Stomach (tissue), 9 donors: Measurements from ENCODE around the gene PLXDC1. TPM values are rescaled to one million over a fixed set of nuclear protein-coding genes. Genes with fewer than 3 reads are reported as not detected.
"Not testable (repeated sequence)": the region's sequence is repeated elsewhere in the genome, so short reads cannot be mapped to it uniquely, and the experiment has no call there.

Experiments
- DNase-seq, 2 donors: peaks; one replicate each; pipeline versions ENCODE4 v3.0.0 to v3.0.0-alpha.2; 2013 to 2019
- H3K27ac ChIP-seq, 5 donors: fragments of 200-600 bp in 4 of 5; sonication (generic) in 4 of 5; one replicate each; pipeline ENCODE4 v1.5.1; 2013 to 2019; ENCODE audit warnings: mild to moderate bottlenecking in 1 of 5, moderate library complexity in 1 of 5
- H3K27me3 ChIP-seq, 3 donors: fragments of 200-600 bp; sonication (generic); one replicate each; pipeline ENCODE4 v1.5.1; 2017 to 2019; ENCODE audit warnings: mixed run types in 1 of 3
- H3K36me3 ChIP-seq, 4 donors: fragments of 200-600 bp; sonication (generic); 1 replicate in 3 of 4; 2 replicates in 1 of 4; pipeline ENCODE4 v1.5.1; 2016 to 2019
- H3K4me1 ChIP-seq, 4 donors: fragments of 200-600 bp; sonication (generic); one replicate each; pipeline ENCODE4 v1.5.1; 2016 to 2019
- H3K4me3 ChIP-seq, 4 donors: fragments of 200-600 bp; sonication (generic) in 3 of 4; one replicate each; pipeline ENCODE4 v1.5.1; 2016 to 2019; ENCODE audit warnings: mild to moderate bottlenecking in 1 of 4
- H3K9me3 ChIP-seq, 4 donors: fragments of 200-600 bp; sonication (generic); one replicate each; pipeline ENCODE4 v1.5.1; 2016 to 2019
- EP300 ChIP-seq: sonication (generic); formaldehyde crosslinking; IDR thresholded peaks from one replicate; pipeline ENCODE4 v1.6.1; 2017; ENCODE audit warnings: antibody characterized with exemption
- POLR2A ChIP-seq, 4 donors: fragments of 450-650 bp; IDR thresholded peaks; one replicate each; pipeline ENCODE4 v1.6.1; 2016; ENCODE audit warnings: antibody characterized with exemption in 4 of 4, control low read depth in 2 of 4, mild to moderate bottlenecking in 1 of 4, moderate library complexity in 1 of 4
- POLR2AphosphoS5 ChIP-seq, 3 donors: sonication (generic); formaldehyde crosslinking; IDR thresholded peaks; one replicate each; pipeline ENCODE4 v1.6.1; 2016; ENCODE audit warnings: antibody characterized with exemption in 3 of 3
- WGBS, 5 donors: extraction: QIAGEN DNeasy Blood & Tissue Kit in 3 of 5; methylation state at CpG; one replicate each; pipeline versions ENCODE4 v1.1.5 to v1.1.7; 2013 to 2018; 5-methylcytosine and 5-hydroxymethylcytosine counted together
- intact Hi-C: fragments of 100-400 bp; cut with DNase I; formaldehyde crosslinking; loops from one replicate; pipeline ENCODE4 v1.15.1; 2023; ENCODE audit warnings: low total_unique reads
- polyA plus RNA-seq, 3 donors: library from polyadenylated mRNA; stranded (reverse); fragments of 200-250 nt; gene quantifications; one replicate each; pipeline ENCODE4 v1.2.3, GENCODE V29; 2013
- total RNA-seq, 5 donors: library from RNA; depleted of rRNA; stranded (reverse); fragments of >200 nt; gene quantifications; one replicate each; pipeline versions ENCODE4 v1.1.0 to v1.2.3, GENCODE V29; 2014 to 2016
- TF ChIP-seq, protein P1 (sequence below), 7 experiments: fragments of 450-650 bp in 4 of 7; fragments of 200-600 bp in 3 of 7; sonication (generic) in 3 of 7; IDR thresholded peaks; one replicate each; pipeline ENCODE4 v1.5.1; 2016 to 2019; ENCODE audit warnings: antibody characterized with exemption in 7 of 7, control low read depth in 2 of 7, mild to moderate bottlenecking in 1 of 7
- donor health status: healthy with polysubstance abuse.
- donor health status: Bipolar disorder and iron deficiency.
- donor health status: healthy.

PLXDC1 gene
- total and polyA plus RNA-seq, 8 donors = 0.58 to 77.2 (median 4.4) TPM

DNA sequence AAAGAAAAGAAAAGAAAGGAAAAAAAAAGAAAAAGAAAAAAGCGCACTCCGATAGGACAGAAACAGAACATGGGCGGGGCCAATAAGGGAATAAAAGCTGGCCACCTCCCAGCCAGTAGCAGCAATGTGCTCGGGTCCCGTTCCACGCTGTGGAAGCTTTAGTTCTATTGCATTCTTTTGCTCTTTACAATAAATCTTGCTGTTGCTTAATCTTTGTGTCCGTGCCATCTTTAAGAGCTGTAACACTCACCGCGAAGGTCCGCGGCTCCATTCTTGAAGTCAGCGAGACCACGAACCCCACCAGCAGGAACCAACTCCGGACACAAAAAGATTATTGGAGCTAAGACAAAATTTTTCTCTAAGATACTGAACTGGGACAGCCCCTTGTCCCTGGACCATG lies 17.7 kb upstream of the PLXDC1 start:
- Histone ChIP-seq H3K36me3 (no peaks in the 10 kb centered on the region), H3K4me1 (peaks cover 14 to 37% (median 26%) of the 10 kb centered on the region in 4 donors), H3K9me3 (no peaks in the 10 kb centered on the region), H3K27me3 (peaks cover 0 to 10% (median 6%) of the 10 kb centered on the region in 3 donors), H3K4me3 (no peak overlapping the region), H3K27ac (no peak overlapping the region)
- TF ChIP-seq POLR2A (IDR thresholded peaks at IDR 0.05) (no peak), EP300 (no peak), POLR2AphosphoS5 (IDR thresholded peaks at IDR 0.05) (no peak)
- TF ChIP-seq, protein P1, sequence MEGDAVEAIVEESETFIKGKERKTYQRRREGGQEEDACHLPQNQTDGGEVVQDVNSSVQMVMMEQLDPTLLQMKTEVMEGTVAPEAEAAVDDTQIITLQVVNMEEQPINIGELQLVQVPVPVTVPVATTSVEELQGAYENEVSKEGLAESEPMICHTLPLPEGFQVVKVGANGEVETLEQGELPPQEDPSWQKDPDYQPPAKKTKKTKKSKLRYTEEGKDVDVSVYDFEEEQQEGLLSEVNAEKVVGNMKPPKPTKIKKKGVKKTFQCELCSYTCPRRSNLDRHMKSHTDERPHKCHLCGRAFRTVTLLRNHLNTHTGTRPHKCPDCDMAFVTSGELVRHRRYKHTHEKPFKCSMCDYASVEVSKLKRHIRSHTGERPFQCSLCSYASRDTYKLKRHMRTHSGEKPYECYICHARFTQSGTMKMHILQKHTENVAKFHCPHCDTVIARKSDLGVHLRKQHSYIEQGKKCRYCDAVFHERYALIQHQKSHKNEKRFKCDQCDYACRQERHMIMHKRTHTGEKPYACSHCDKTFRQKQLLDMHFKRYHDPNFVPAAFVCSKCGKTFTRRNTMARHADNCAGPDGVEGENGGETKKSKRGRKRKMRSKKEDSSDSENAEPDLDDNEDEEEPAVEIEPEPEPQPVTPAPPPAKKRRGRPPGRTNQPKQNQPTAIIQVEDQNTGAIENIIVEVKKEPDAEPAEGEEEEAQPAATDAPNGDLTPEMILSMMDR (IDR thresholded peaks at IDR 0.05) = no peak
- WGBS, 5 donors = 82 to 89% (median 85%) methylated on average over 14 of the region's 14 CpGs
- no peak for DNase-seq
- intact Hi-C loops = no loop called here

DNA sequence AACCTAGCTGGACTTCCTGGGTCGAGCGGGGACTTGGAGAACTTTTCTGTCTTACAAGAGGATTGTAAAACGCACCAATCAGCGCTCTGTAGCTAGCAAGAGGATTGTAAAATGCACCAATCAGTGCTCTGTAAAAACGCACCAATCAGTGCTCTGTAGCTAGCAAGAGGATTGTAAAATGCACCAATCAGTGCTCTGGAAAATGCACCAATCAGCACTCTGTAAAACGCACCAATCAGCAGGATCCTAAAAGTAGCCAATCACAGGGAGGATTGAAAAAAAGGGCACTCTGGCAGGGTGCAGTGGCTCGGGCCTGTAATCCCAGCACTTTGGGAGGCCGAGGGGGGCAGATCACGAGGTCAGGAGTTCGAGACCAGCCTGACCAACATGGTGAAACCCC lies 17.1 kb upstream of the PLXDC1 start:
- 93 to 98% (median 95%) methylated on average over 10 of the region's 10 CpGs for WGBS, 5 donors
- H3K4me3 ChIP-seq, DNase-seq, intact Hi-C loops, H3K36me3 ChIP-seq, H3K27ac ChIP-seq, H3K9me3 ChIP-seq: not testable (repeated sequence)
- peaks cover 0 to 10% (median 6%) of the 10 kb centered on the region in 3 donors for H3K27me3 ChIP-seq
- H3K4me1 ChIP-seq = peaks cover 17 to 41% (median 31%) of the 10 kb centered on the region in 4 donors

DNA sequence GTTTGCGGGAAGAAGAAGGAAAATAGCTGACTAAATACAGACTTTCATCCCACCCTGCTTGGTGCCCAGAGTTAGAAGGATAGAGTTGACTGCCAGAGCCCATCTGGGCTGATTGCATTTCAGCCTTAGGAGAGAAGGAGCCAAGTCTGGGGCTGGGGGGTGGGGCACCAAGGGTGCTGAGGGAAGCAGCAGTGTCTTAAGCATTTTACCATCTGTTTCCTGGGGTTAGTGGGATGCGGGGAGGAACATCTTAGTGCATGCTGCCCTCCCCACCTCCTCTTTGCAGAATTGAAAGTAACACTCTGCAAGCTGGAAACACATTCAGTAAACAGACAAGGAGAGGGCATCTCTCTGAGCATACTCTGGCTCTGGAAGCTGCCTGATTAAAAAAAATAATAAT lies 16.0 kb upstream of the PLXDC1 start:
- Histone ChIP-seq H3K4me3 (no peak overlapping the region), H3K36me3 (no peaks in the 10 kb centered on the region), H3K9me3 (no peaks in the 10 kb centered on the region), H3K27me3 (peaks cover 0 to 10% (median 6%) of the 10 kb centered on the region in 3 donors), H3K27ac (no peak overlapping the region), H3K4me1 (peaks cover 17 to 41% (median 31%) of the 10 kb centered on the region in 4 donors)
- 40 to 54% (median 43%) methylated on average over 2 of the region's 2 CpGs for WGBS, 5 donors
- intact Hi-C loops = no loop called here
- TF ChIP-seq POLR2AphosphoS5 (IDR thresholded peaks at IDR 0.05) (no peak), EP300 (no peak), POLR2A (IDR thresholded peaks at IDR 0.05) (no peak)
- TF ChIP-seq, protein P1 (IDR thresholded peaks at IDR 0.05) = no peak
- DNase-seq = peak in 1 of 2 donors; percentile 43

DNA sequence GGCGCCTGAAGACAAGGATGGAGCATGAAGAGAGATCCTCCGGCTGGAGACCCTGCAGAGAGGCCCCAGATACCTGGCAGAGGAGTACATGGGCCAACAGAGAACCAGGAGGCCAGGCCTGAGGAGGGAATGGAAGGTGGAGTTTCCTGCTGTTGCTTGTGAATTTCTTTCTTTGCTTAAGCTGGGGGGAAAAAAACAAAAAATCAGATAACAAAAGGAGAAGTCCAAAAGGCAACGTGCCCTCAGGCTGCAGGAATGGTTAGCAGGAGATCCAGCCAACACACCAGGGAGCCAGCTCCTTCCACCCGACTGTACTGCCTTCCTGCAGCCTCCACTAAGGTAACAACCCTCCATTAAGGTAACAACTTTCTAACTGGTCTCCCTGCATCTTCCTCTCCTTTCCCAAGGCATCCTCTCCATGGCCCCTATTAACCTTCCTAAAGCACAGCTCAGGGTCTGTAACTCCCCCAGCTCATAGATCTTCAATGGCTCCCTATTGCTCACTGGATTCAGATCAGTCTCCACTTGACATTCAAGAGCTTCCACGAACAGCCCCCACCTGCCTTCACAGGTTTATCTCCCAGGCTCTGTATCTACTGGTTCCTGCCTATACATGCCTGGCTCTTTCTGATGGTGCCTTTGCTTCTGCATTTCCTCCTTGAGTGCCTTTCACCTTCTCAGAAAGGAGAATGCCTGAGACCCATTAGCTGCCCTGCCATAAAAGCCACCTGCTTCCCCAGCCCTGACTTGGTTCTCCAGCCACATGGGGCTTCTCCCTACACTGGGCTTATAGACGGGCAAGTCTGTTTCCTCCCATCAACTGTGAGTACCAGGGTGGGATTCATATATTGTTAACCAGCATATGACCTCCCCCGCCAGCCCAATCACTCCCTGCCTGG lies 15.2 kb upstream of the PLXDC1 start:
- Histone ChIP-seq H3K27ac (no peak overlapping the region), H3K27me3 (peaks cover 0 to 10% (median 6%) of the 10 kb centered on the region in 3 donors), H3K36me3 (no peaks in the 10 kb centered on the region), H3K4me3 (no peak overlapping the region), H3K9me3 (no peaks in the 10 kb centered on the region), H3K4me1 (peaks cover 17 to 41% (median 31%) of the 10 kb centered on the region in 4 donors)
- WGBS, 5 donors = 53 to 59% (median 56%) methylated on average over 7 of the region's 7 CpGs
- TF ChIP-seq, protein P1 (IDR thresholded peaks at IDR 0.05) = no peak
- TF ChIP-seq EP300 = no peak
- no peak for TF ChIP-seq POLR2A (IDR thresholded peaks at IDR 0.05)
- no peak for TF ChIP-seq POLR2AphosphoS5 (IDR thresholded peaks at IDR 0.05)
- intact Hi-C loops = no loop called here
- DNase-seq = peak in 1 of 2 donors; percentile 3
